HL-60/S4 treated with phorbol 12-myristate 13-acetate at 8.2 ng/mL for 4 days and 3 days (cell line): ENCODE results near the gene PRELID1.
"Not testable (repeated sequence)": the region's sequence is repeated elsewhere in the genome, so short reads cannot be mapped to it uniquely, and the experiment has no call there.

Experiments used
- in situ Hi-C: fragments of 300-500 bp; cut with MboI; formaldehyde crosslinking; loops from 2 replicates; pipeline ENCODE4 v1.15.0; 2022; ENCODE audit warnings: low sequenced_read_pairs

Gene PRELID1, protein sequence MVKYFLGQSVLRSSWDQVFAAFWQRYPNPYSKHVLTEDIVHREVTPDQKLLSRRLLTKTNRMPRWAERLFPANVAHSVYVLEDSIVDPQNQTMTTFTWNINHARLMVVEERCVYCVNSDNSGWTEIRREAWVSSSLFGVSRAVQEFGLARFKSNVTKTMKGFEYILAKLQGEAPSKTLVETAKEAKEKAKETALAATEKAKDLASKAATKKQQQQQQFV

DNA sequence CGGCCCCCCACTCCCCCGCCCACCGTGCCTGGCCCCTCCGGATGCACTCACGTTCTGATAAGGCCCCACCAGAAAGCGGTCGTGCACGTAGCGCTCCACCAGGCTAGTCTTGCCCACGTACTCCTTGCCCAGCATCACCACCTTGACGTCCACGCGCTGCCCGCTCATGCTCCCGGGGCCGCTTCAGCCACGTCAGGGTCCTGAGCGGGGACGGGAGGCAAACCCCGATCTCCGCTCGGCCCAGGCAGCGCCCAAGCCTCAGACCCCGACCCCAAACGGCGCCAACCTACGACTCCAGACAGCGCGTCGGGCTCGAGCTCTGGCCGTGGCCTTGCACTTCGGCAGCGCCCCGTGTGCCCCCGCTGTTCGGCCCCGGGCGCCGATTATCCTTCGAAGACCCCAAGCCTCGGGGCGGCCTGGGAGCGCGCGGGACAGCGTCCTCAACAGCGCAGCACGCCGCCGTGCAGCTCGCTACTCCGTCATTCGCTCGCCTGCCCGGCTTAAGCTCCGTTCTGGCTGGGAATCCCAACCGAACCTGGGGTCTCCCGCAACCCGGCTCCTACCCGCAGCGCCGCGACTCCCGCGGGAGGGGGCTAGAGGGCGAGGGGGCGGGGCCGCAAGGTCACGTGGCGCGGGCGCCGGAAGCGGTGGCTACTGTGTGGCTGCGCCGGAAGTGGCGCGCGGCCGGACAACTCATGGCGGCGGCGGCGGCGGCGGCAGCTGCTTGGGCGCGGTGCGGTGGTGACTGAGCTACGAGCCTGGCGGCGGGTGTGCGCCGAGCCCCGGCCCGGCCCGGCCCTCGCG is at the start of gene PRELID1, which contains the start of gene RAB24:
Gene PRELID1 (plus strand): TSS at position 679 of the 804 bp plus-strand sequence. CDS start 187 bp downstream, outside the sequence.
Gene RAB24 (minus strand): TSS at position 599 of the 804 bp plus-strand sequence. CDS start 431 bp downstream, at position 168.
- in situ Hi-C loops: no loop called here

DNA sequence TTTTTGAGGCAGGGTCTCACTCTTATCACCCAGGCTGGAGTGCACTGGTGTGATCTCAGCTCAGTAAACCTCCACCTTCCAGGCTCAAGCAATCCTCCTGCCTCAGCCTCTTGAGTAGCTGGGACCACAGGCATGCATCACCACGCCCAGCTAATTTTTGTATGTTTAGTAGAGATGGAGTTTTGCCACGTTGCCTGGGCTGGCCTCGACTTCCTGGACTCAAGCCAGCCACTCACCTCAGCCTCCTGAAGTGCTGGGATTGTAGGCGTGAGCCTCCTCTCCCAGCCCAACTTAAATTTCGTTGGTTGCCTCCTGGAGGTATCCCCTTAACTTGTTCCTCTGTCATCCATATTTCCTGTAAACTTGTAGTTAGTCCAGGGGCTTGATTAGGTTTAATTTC is 47.3 kb upstream of the PRELID1 start:
- in situ Hi-C loops: no loop called here

DNA sequence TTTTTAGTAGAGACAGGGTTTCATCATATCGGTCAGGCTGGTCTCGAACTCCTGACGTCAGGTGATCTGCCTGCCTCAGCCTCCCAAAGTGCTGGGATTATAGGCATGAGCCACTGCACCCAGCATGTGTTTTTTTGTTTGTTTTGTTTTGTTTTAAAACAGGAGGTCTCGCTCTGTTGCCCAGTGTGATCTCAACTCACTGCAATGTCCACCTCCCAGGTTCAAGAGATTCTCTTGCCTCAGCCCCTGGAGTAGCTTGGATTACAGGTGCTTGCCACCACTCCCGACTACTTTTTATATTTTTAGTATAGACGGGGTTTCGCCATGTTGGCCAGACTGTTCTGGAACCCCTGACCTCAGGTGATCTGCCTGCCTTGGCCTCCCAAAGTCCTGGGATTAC is 44.9 kb upstream of the PRELID1 start:
- in situ Hi-C loops: not testable (repeated sequence)

DNA sequence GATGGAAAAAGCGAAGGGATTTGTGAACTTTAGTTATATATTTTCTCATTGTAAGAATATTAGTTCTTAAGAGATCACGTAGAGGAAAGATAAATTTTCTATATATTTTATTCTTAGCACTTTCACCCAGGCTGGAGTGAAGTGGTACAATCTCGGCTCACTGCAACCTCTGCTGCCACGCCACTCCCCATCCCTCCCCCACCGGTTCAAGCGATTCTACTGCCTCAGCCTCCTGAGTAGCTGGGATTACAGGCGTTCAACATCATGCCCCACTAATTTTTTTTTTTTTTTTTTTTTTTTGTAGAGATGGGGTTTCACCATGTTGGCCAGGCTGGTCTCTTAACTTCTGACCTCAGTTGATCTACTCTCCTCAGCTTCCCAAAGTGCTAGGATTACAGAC is 42.6 kb upstream of the PRELID1 start:
- in situ Hi-C loops: no loop called here

DNA sequence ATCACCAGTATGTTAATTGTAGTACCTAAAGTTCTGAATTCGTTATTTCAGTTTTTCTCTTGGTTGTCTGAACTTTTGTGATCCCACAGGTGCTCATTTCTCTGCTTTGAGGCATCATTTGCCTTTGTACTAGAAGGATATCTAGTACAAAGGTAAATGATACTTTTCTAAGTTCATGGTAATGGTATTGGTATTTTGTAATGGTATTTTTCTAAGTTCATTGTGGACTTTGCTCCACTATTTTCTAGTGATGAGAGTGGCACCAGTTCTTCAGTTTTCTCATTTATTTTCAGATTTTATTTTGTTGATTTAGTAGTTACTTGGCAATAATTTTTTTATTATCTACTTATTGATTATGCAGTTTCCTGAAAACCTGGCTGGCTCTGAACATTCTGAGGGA is 42.1 kb upstream of the PRELID1 start:
- in situ Hi-C loops: no loop called here

DNA sequence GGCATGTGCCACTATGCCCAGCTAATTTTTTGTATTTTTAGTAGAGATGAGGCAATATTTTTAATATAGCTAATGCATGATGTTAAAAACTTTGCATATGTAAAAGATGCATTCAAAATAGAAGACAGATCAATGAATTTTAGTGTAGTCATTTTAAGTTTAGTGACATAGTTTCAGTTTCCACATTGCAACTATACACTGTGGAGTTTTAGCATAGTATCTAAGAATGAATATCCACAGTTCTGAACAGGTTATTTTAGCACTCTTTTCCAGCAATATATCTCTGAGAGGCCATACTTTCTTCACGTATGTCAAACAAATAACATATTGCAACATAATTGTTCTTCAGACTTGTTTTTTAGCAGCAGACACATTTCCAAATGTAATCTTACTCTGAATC is 39.4 kb upstream of the PRELID1 start:
- in situ Hi-C loops: no loop called here

DNA sequence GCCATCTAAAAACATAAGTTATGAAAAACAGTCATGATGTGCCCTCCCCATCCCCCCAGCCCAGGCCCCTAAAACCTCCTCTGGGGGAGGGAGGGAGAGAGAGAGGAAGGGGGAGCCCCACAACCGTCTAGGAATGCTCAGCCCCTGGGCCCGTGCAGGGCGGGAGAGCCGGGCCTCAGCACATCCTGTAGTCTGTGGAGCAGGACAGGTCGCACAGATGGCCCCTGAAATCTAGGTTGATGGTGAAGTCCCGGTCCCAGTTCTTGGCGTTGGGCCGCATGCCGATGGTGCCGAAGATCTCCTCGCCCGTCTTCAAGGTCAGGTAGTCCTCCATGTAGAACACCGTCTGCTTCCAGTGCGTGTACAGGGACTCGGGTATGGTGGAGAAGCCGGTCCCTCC is 38.2 kb upstream of the PRELID1 start:
- in situ Hi-C loops: no loop called here

DNA sequence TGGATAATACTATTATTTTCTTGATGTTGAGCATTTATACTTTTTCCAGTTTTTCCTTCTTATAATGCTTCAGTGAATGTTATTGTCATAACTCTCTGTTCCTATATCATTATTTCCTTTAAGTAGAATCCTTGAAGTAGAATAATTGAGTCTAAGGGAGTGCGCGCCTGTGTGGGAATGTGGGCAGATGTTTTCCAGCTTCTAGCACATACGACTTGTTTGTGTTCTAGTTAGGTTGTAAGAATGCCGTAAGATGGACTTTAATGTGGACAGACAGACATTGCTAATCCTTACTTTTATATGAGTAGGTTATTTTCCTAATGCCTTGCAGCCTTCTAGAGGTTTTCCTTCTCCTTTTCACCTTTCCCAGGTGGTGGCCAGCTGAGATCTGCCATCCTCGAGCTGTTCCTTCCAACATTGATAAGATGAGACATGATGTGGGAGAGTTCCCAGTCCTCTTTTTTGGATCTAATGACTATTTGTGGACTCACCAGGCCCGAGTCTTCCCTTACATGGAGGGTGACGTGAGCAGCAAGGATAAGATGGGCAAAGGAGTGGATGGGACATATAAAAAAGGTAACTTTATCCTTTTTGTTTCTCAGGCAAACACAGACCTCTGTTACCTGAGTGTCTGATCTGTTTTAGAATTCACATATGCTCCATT is 34.2 kb upstream of the PRELID1 start:
- in situ Hi-C loops: no loop called here

DNA sequence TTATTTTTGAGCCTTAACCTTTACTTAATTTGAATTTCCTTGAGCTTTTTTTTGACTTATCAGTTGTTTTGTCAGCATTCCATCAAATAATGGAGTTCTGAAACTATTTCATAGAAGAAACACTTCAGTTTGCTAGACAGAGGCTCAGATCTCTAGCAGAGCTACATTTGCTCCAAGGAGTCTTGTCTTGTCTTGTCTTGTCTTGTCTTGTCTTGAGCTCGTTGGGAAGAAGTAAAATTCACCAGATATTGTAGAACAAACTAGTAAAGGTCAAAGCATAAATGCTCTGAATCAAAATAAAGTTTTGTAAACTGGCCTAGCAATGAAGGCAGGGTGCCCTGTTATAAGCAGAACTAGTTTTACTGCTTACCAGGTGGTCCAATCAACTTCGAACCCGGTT is 33.6 kb upstream of the PRELID1 start:
- in situ Hi-C loops: no loop called here

DNA sequence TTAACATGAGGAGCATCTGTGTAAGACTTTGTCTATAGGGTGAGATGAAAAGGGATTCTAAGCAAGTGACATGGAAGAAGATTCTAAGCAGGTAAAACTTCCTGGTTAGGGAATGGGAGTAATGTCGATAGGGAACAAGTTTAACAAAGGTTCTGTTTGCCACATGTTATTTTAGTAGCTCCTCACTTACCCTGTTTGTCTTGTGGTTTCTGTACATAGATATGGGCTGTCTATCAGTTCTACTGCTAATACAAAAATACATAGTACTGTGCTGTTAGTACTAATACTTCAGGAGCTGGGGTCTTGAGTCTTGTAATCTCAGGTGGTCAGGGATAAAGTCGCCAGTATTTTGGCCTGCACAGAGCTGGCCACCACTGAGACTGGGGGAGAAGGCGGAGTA is 32.9 kb upstream of the PRELID1 start:
- in situ Hi-C loops: no loop called here

DNA sequence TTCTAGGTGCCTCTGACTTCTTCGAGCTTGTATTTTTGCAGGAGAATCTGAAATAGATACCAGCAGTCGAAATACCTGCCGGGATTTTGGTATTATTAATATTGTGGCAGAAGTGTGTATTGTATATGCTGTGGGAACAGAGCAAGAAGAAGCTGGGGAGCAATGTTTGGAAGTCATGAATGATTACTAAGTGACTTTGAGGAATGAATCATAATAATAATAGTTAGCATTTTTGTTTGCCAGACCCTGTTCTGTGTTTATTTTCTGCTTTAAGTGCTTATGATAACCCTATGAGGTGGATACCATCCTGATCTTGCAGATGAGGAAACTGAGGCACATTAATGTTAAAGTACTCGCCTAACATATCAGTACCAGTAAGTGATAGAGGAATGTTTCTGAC is 32.5 kb upstream of the PRELID1 start:
- in situ Hi-C loops: no loop called here

DNA sequence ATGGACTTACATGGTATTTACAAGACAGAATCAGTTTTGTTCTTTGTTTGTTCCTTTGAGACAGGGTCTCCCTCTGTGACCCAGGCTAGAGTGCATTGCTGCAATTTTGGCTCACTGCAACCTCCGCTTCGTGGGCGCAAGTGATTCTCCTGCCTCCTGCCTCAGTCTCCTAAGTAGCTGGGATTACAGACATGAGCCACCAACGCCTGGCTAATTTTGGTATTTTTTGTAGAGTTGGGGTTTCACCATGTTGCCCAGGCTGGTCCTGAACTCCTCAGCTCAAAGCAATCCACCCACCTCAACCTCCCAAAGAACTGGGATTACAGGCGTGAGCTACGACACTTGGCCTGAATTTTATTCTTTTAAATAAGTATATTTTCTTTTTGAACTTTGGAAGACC is 27.7 kb upstream of the PRELID1 start:
- in situ Hi-C loops: no loop called here

DNA sequence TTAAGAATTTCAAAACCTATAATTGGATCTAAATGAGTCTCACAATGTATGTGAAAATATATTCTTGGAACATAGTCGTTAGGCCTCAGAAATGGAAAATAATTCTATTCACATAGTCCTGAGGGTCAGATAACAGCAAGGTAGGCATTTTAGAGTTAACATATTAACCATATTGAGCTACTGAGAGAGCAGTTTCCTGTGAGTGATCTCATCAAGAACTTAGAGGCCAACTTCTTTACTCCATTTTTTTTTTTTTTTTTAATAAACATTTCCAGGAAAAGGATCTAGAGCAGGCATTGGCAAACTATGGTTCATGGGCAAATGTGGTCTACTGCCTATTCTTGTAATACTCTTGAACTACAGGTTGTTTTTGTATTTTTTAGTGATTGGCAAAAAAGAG is 26.7 kb upstream of the PRELID1 start:
- in situ Hi-C loops: no loop called here

DNA sequence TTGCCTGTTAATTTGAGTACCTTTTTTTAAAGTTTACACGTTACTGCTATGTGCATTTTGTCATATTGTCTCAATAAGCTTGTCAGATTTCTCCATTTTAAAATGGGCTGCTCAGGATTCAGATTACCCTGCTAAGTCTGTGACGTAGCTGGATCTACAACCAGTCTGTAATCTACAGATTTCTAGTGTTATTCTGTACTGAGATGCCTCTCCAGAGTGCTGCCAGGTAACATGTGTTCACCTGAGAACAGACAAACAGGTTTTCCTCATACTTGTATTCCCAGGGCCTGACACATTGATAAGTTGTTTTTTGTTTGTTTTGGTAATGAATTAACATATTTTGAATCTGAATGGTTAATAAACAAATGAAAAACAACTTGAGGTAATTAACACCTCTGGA is 15.4 kb upstream of the PRELID1 start:
- in situ Hi-C loops: no loop called here

DNA sequence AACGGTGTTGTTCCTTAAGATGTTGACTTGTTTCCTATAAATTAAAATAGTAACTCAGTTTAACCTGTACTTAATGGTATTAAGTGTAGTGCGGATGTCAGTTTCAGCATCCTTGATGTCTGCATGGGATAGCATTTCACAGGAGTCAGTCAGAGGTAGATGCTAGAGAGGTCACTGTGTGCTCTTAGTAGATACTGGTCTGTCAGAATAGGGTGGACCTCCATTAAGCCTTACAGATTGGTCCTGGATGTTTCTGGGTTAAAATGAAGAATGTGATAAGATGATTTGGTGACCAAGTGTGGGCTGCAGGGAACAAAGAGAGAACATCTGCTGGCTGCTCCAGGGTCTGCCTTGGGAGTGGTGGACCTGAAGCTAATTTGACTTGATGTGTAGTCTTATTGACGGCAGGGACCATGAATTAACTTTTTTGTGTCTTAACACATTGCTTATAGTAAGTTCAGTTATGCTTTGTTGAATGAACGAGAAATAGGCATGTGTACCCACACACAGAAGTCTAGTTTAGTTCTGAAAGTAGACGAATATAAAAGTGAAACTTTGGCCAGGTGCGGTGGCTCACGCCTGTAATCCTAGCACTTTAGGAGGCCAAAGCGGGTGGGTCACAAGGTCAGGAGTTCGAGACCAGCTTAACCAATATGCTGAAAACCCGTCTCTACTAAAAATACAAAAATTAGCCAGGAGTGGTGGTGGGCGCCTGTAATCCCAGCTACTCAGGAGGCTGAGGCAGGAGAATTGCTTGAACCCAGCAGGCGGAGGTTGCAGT is 12.6 kb upstream of the PRELID1 start:
- in situ Hi-C loops: no loop called here

DNA sequence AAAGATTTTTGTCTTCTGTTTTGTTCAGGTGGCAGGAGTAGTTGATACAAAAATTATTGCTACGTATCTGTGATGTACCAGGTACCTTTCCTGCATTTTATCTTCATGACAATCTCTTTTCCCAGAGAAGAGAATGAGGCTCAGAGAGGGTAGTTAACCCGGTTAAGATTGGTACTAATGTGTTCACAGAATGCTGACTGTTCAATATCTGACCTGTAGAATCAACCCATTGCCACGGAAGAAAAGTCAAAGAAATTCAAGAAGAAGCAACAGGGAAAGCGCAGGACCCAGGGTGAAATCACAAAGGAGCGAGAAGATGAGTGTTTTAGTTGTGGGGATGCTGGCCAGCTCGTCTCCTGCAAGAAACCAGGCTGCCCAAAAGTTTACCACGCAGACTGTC is 11.9 kb upstream of the PRELID1 start:
- in situ Hi-C loops: no loop called here

DNA sequence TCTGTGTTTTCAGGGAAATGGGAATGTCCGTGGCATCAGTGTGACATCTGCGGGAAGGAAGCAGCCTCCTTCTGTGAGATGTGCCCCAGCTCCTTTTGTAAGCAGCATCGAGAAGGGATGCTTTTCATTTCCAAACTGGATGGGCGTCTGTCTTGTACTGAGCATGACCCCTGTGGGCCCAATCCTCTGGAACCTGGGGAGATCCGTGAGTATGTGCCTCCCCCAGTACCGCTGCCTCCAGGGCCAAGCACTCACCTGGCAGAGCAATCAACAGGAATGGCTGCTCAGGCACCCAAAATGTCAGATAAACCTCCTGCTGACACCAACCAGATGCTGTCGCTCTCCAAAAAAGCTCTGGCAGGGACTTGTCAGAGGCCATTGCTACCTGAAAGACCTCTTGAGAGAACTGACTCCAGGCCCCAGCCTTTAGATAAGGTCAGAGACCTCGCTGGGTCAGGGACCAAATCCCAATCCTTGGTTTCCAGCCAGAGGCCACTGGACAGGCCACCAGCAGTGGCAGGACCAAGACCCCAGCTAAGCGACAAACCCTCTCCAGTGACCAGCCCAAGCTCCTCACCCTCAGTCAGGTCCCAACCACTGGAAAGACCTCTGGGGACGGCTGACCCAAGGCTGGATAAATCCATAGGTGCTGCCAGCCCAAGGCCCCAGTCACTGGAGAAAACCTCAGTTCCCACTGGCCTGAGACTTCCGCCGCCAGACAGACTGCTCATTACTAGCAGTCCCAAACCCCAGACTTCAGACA is 9.6 kb upstream of the PRELID1 start:
- in situ Hi-C loops: no loop called here

DNA sequence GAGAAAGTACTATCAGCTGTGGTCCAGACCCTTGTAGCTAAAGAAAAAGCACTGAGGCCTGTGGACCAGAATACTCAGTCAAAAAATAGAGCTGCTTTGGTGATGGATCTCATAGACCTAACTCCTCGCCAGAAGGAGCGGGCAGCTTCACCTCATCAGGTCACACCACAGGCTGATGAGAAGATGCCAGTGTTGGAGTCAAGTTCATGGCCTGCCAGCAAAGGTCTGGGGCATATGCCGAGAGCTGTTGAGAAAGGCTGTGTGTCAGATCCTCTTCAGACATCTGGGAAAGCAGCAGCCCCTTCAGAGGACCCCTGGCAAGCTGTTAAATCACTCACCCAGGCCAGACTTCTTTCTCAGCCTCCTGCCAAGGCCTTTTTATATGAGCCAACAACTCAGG is 9.0 kb upstream of the PRELID1 start:
- in situ Hi-C loops: no loop called here

DNA sequence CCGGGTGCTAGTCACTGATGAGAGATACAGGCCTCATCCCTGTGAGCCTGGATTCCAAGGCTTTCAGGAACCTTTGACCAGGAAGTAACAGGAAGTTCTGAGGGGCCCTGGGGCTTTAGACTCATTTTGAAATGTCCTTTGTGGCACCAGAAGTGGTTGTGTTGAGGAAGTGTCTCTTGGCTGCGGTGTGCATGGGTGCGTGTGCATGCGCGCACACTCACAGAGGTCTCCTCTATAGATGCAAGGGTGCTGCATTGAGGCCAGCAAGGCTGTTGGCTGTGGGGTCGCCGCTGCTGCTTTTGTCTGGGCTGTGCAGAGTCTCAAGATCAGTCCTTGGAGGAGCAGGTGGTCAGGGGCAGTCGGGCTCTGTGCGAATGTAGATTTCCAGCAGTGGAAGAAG is 7.7 kb upstream of the PRELID1 start:
- in situ Hi-C loops: no loop called here

DNA sequence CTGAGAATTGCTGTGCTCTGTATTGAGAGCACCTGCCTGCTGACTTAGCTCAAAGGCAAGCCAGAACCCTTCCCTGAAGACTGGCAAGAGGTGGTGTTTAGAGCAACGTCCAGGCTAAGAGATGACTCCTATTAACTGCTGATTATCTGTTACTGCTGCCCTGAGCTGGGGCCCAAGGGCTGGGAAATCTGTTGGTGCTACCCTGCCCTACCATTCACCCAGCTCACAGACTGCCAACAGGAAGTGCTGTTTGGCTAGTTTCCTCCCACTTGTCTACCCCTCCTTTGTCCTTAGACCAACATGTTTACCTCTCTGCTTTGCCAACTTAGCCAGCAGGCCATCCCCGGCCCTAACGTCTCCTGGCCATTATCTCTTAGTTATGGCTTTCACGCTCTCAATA is 7.0 kb upstream of the PRELID1 start:
- in situ Hi-C loops: no loop called here
